Endometrial microvascular endothelial cells (primary cell): ENCODE results near the gene TMA7B. TPM values are rescaled to one million over a fixed set of nuclear protein-coding genes. Genes with fewer than 3 reads are reported as not detected.
"Not testable (repeated sequence)": the region's sequence is repeated elsewhere in the genome, so short reads cannot be mapped to it uniquely, and the experiment has no call there.

ENCODE experiments used
- in situ Hi-C: cut with HindIII; loops from 2 replicates; pipeline ENCODE4 v1.10.0; 2017; ENCODE audit warnings: low sequenced_read_pairs, low pct_unique_long_range_greater_than_20kb; ENCODE audit errors: inconsistent ontology term
- total RNA-seq: library from RNA; depleted of rRNA; stranded (reverse); fragments of >200 nt; gene quantifications from one replicate; pipeline ENCODE4 v1.2.3, GENCODE V29; 2015; ENCODE audit errors: inconsistent ontology term

Gene TMA7B
- total RNA-seq, 1 donor from 2014 or later: not detected

DNA sequence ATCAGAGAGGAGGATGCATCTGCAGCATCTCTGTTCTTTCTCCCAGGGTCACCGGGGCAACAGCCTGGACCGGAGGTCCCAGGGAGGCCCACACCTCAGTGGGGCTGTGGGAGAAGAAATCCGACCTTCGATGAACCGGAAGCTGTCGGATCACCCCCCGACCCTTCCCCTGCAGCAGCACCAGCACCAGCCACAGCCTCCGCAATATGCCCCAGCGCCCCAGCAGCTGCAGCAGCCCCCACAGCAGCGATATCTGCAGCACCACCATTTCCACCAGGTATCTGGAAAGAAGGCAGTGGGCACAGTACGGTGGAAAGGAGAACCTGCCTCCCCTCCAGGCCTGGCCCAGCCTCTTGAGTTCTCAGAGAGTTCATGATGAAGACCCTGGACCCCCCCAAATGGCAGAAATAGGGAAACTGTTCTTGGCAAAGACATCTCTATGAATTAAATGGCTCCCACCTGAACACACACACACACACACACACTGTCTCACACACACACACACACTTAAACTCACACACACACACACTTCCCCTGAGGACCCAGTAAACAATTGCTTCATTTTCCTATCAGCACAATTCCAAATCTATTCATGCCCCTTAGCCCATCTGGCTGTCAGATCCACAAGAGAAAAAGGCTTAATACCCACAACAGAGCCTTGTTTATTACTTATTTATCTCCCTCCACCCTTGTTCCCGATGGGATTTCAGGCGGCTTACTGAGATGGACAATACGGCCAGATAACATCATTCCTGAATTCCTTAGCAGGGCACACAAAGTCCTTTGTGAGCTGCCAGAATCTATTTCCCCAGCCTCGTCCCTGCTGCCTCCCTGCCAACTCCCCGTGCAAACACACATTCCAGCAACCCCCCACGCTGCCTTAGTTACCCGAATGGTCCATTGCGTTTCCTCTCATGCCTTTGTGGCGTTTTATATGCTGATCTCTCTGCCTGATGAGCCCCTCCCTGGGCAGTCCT is 8.1 kb downstream of the TMA7B start:
- in situ Hi-C loops: no loop called here

- in situ Hi-C loops: no loop called here
Measured at GRCh38 chr22:39970742-39971141, 10.5 kb downstream of the TMA7B start.

- in situ Hi-C loops: no loop called here
Measured at GRCh38 chr22:39972641-39973040, 12.4 kb downstream of the TMA7B start.

GRCh38 chr22:39973656-39974055 is 13.5 kb downstream of the TMA7B start:
- in situ Hi-C loops: no loop called here

- in situ Hi-C loops: no loop called here
Measured at GRCh38 chr22:39974065-39974464, 13.9 kb downstream of the TMA7B start.

GRCh38 chr22:39979048-39979447 is 18.9 kb downstream of the TMA7B start:
- in situ Hi-C loops: no loop called here

GRCh38 chr22:39979458-39979857 is 19.3 kb downstream of the TMA7B start:
- in situ Hi-C loops: no loop called here

DNA sequence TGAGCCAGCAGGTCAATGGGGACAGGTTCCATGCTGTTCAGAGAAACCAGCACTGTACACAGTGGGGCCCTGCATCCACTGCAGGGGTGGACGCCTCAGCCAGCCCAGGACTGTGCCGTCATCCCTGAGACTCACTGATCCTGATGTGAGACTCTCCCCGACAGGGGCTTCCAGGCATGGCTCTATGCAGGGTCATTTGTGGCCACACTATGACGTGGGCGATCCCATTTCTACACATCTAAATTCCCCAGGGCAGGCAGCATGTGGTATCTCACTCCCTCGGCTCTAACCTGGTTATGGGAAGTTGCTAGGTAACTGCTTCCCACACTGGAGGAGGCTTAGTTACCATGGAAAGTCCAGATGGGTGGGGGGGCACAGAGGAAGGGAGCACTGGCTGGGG is 20.4 kb downstream of the TMA7B start:
- in situ Hi-C loops: no loop called here

DNA sequence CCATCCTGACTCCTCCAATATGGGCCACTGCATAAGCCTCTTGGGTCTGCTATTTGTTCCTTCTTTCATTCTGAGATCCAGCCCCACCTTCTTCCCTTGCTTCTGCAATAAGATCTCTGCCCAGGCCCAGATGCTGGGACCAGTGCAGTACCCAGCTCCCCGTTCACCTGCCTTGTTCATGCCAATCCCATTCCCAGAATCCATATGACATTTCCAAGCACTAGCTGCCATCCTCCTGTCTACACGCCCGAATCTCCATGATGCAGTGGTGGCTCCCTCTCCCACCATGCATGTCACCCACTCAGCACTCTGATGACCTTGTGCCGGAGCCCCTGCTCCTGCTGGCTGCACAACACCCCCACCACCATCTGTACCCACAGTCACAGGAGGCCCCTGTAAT is 23.1 kb downstream of the TMA7B start:
- in situ Hi-C loops: no loop called here

DNA sequence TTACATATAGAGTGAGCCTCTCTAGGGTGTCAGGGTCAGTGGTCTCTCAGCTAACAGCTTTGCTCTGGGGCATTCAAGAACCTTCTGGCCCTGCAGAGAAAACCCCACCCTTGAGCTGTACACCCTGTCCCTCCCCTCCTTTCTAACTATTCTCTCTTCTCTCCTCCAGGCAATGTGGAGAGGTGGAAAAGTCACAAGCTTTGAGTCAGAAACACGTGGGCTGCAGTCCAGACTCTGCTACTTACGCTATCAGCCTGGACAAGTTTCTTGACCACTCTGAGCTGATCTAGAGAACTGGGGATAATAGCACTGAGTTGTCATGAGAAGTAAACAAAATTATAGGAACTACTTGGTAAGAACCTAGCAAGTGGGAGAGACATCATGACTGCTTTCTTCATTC is 23.8 kb downstream of the TMA7B start:
- in situ Hi-C loops: no loop called here

DNA sequence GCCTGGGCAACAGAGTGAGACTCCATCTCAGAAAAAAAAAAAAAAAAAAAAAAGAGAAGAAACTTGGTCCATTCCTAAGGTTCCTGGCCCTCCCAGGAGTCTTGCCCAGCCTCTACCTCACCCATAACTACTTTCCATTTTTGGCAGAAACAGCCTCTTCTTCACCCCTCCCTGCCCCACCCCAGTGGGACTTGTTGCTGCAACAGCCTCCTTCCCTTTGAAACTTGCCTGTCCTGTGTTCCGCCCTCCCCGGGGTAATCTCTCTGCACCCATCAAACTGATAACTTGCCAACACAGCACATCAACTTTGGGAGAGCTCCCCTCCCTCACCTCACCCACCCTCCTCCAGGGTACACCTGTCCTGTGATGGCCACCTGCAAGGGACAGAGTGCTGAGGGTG is 24.5 kb downstream of the TMA7B start:
- in situ Hi-C loops: no loop called here

- in situ Hi-C loops: no loop called here
Measured at GRCh38 chr22:39985383-39986035, 25.3 kb downstream of the TMA7B start.

DNA sequence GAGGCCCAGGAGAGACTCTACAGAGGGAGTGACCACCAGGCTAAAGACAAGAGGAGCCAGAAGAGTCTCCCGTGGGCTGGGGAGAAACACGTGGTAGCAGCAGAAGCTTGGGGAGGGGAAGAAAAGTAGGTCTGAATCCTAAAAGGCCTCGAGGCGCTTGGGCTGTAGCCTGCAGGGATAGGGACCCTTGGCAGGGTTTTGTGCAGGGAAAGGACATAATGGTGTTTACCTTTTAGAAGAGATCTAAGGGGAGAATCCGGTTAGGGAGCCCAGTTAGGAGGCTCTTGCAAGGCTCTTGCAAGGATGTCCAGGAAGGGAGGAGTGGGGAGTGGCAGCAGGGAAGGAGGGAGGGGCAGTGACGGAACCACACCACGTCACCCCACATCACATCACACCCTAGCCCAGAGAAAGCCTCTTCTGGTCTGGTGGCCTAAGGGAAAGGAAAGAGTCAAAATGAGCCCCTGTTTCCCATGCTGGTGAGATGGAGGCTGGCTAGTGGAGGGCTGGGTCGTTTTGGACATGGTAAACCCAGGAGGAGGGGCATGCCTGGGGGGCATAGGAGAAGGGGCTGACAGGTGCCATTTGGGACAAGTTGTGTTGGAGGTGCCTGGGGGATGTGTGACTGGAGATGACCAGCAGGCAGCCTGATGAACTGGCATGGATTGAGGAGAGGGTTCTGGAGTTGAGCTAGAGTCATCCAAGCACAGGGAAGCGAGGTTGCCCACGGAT is 28.4 kb downstream of the TMA7B start:
- in situ Hi-C loops: no loop called here

GRCh38 chr22:39989633-39990032 is 29.4 kb downstream of the TMA7B start:
- in situ Hi-C loops: no loop called here

DNA sequence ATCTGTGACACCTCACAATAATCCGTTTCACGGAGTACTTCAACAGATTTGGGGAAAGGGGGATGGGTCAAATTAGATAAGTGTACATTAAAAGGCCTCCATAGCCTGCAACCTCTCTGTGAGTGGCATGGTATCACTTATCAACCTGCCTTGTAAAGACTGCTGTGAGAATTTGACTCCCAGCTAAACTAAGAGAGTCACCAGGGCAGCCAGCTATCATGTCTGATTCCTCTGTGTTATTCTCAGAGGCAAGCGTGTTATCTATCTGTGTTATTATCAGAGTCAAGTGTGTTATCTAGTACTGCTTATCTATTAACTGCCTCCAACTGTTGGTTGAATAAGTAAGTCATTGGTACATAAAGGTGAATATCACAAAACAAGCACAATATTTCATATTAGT is 30.5 kb downstream of the TMA7B start:
- in situ Hi-C loops: no loop called here

GRCh38 chr22:39991159-39991860 is 31.1 kb downstream of the TMA7B start:
- in situ Hi-C loops: no loop called here

- in situ Hi-C loops: no loop called here
Measured at GRCh38 chr22:39992088-39992826, 32.1 kb downstream of the TMA7B start.

DNA sequence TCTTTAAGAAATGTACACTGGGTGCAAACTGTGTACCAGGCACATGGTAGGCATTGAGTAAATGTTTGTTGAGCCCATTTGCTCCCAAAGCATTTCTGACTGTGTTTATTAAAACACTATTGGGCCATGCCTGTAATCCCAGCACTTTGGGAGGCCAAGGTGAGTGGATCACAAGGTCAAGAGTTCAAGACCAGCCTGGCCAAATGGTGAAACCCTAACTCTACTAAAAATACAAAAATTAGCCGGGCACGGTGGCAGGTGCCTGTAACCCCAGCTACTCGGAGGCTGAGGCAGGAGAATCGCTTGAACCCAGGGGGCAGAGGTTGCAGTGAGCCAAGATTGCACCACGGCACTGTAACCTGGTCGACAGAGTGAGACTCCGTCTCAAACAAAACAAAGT is 32.7 kb downstream of the TMA7B start:
- in situ Hi-C loops: not testable (repeated sequence)
